Effector CD4-positive, alpha-beta T cell (primary cell): Measurements from ENCODE around the gene ZBTB37.
"Not testable (repeated sequence)": the region's sequence is repeated elsewhere in the genome, so short reads cannot be mapped to it uniquely, and the experiment has no call there.

Source experiments
- DNase-seq: peaks from one replicate; pipeline ENCODE4 v3.0.0-alpha.2; 2020

The ZBTB37 gene

GRCh38 chr1:173913111-173913510, 44.9 kb downstream of the ZBTB37 start:
- DNase-seq = no peak

- DNase-seq = no peak
Observed at GRCh38 chr1:173914366-173914871, 46.2 kb downstream of the ZBTB37 start.

- no peak for DNase-seq
Observed at GRCh38 chr1:173915596-173915995, 47.4 kb downstream of the ZBTB37 start.

GRCh38 chr1:173916667-173917066, 48.5 kb downstream of the ZBTB37 start:
- no peak for DNase-seq

- DNase-seq = no peak
Observed at GRCh38 chr1:173917149-173917548, 49.0 kb downstream of the ZBTB37 start, which contains the start of gene SERPINC1. Gene SERPINC1, minus strand, starts transcription at chr1:173917327. Its CDS starts 68 bp downstream, at chr1:173917259.

GRCh38 chr1:173917635-173918493, 49.7 kb downstream of the ZBTB37 start:
- no peak for DNase-seq

GRCh38 chr1:173920861-173921260, 52.7 kb downstream of the ZBTB37 start:
- DNase-seq = no peak

- no peak for DNase-seq
Observed at GRCh38 chr1:173925306-173926242, 57.4 kb downstream of the ZBTB37 start.

GRCh38 chr1:173930541-173930940, 62.4 kb downstream of the ZBTB37 start:
- not testable (repeated sequence) for DNase-seq

- no peak for DNase-seq
Observed at GRCh38 chr1:173934440-173934839, 66.3 kb downstream of the ZBTB37 start.

- no peak for DNase-seq
Observed at GRCh38 chr1:173937062-173937461, 68.9 kb downstream of the ZBTB37 start.

- DNase-seq = no peak
Observed at GRCh38 chr1:173946380-173946921, 78.3 kb downstream of the ZBTB37 start.

- DNase-seq = no peak
Observed at GRCh38 chr1:173948594-173948993, 80.4 kb downstream of the ZBTB37 start.
